ENCODE results near the gene GIMD1. TPM values are rescaled to one million over a fixed set of nuclear protein-coding genes. Genes with fewer than 3 reads are reported as not detected.
"Not testable (repeated sequence)": the region's sequence is repeated elsewhere in the genome, so short reads cannot be mapped to it uniquely, and the experiment has no call there.

The GIMD1 gene
- total RNA-seq, 1 donor from 2014 or later: not detected

GRCh38 chr4:106351016-106351415, 17.6 kb downstream of the GIMD1 start:
- no peak for DNase-seq (ENCODE audit: low read depth in 2 of 2)

- DNase-seq (ENCODE audit: low read depth in 2 of 2): no peak
These were observed 21.4 kb downstream of the GIMD1 start for GRCh38 chr4:106347167-106347566.

GRCh38 chr4:106344647-106344970, 24.0 kb downstream of the GIMD1 start:
- DNase-seq (ENCODE audit: low read depth in 2 of 2): peak in 1 of 2 donors; percentile 9

GRCh38 chr4:106343865-106344646, 24.5 kb downstream of the GIMD1 start:
- DNase-seq (ENCODE audit: low read depth in 2 of 2): no peak

- no peak for DNase-seq (ENCODE audit: low read depth in 2 of 2)
These were observed 27.8 kb downstream of the GIMD1 start for GRCh38 chr4:106340774-106341173.

- no peak for DNase-seq (ENCODE audit: low read depth in 2 of 2)
These were observed 29.1 kb downstream of the GIMD1 start for GRCh38 chr4:106339431-106339830.

GRCh38 chr4:106338671-106339070, 29.9 kb downstream of the GIMD1 start:
- no peak for DNase-seq (ENCODE audit: low read depth in 2 of 2)

GRCh38 chr4:106337916-106338315, 30.7 kb downstream of the GIMD1 start:
- no peak for DNase-seq (ENCODE audit: low read depth in 2 of 2)

GRCh38 chr4:106336618-106337017, 32.0 kb downstream of the GIMD1 start:
- no peak for DNase-seq (ENCODE audit: low read depth in 2 of 2)

- DNase-seq (ENCODE audit: low read depth in 2 of 2): no peak
These were observed 33.7 kb downstream of the GIMD1 start for GRCh38 chr4:106334741-106335470.

GRCh38 chr4:106333186-106333585, 35.4 kb downstream of the GIMD1 start:
- peak in 1 of 2 donors; percentile 45 for DNase-seq (ENCODE audit: low read depth in 2 of 2)

- peak; percentile 56 to 57 for DNase-seq (ENCODE audit: low read depth in 2 of 2)
These were observed 39.4 kb downstream of the GIMD1 start for GRCh38 chr4:106329041-106329618.

GRCh38 chr4:106325800-106326199, 42.8 kb downstream of the GIMD1 start:
- DNase-seq (ENCODE audit: low read depth in 2 of 2): no peak

- DNase-seq (ENCODE audit: low read depth in 2 of 2): no peak
These were observed 45.5 kb downstream of the GIMD1 start for GRCh38 chr4:106323119-106323518.

GRCh38 chr4:106321814-106322213, 46.8 kb downstream of the GIMD1 start:
- DNase-seq (ENCODE audit: low read depth in 2 of 2): not testable (repeated sequence)

- DNase-seq (ENCODE audit: low read depth in 2 of 2): not testable (repeated sequence)
These were observed 47.4 kb downstream of the GIMD1 start for GRCh38 chr4:106321168-106321567.

GRCh38 chr4:106320235-106320634, 48.3 kb downstream of the GIMD1 start:
- DNase-seq (ENCODE audit: low read depth in 2 of 2): no peak

GRCh38 chr4:106318511-106318910, 50.1 kb downstream of the GIMD1 start:
- DNase-seq (ENCODE audit: low read depth in 2 of 2): no peak

GRCh38 chr4:106317815-106318214, 50.8 kb downstream of the GIMD1 start:
- no peak for DNase-seq (ENCODE audit: low read depth in 2 of 2)

- peak in 1 of 2 donors; percentile 19 for DNase-seq (ENCODE audit: low read depth in 2 of 2)
These were observed 51.7 kb downstream of the GIMD1 start for GRCh38 chr4:106316773-106317409.

- peak; percentile 95 to 96 for DNase-seq (ENCODE audit: low read depth in 2 of 2)
These were observed 52.4 kb downstream of the GIMD1 start, which contains the start of the genes AIMP1 and TBCK for GRCh38 chr4:106315968-106316772. Gene AIMP1 (plus strand): TSS chr4:106316550. CDS start chr4:106325010, 8,460 bp downstream. Gene TBCK (minus strand): TSS chr4:106316209. CDS start chr4:106308960, 7,249 bp downstream.

All from lung microvascular endothelial cell (primary cell).